ENCODE data around the gene STUM. TPM values are rescaled to one million over a fixed set of nuclear protein-coding genes. Genes with fewer than 3 reads are reported as not detected.

STUM gene
- total RNA-seq, 1 experiment from 2014 or later: 0.11 TPM

DNA sequence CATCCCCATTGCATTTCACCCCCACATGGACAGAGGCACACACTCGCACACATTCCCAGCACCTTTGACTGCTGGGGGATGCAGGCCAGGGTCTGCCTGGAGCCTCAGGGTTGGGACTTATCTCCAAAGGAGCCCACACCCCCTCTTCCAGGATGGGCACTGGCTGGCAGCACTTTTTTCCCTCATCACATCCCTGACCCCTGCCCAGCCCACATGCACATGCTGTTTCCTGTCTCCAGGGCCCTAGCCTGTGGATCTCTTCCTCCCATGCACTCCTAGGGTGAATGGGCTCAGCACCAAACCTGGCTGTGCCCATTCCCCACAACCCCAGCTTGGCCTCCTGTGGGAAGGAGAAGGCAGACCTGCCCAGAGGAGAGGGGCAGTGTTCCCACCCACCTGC lies 59.3 kb downstream of the STUM start:
- Mint-ChIP-seq H3K4me1 (peaks cover 29 to 61% of the 10 kb centered on the region in 2 experiments), H3K9me3 (no peaks in the 10 kb centered on the region), H3K27me3 (ENCODE audit: low read depth) (no peaks in the 10 kb centered on the region; the same call in 1 of the 2 replicates), H3K27ac (no peak overlapping the region), H3K36me3 (ENCODE audit: insufficient read depth in 1 of 3, low read depth in 3 of 3) (no peaks in the 10 kb centered on the region), H3K4me3 (no peak overlapping the region)
- H3K56ac ChIP-seq (ENCODE audit: insufficient read length, low read depth, low read length): no peak overlapping the region
- no CpG with 5 or more reads among the region's 1 CpG for WGBS (ENCODE audit: extremely low coverage, insufficient read length, low lambda C conversion rate)
- TF ChIP-seq, protein P1, sequence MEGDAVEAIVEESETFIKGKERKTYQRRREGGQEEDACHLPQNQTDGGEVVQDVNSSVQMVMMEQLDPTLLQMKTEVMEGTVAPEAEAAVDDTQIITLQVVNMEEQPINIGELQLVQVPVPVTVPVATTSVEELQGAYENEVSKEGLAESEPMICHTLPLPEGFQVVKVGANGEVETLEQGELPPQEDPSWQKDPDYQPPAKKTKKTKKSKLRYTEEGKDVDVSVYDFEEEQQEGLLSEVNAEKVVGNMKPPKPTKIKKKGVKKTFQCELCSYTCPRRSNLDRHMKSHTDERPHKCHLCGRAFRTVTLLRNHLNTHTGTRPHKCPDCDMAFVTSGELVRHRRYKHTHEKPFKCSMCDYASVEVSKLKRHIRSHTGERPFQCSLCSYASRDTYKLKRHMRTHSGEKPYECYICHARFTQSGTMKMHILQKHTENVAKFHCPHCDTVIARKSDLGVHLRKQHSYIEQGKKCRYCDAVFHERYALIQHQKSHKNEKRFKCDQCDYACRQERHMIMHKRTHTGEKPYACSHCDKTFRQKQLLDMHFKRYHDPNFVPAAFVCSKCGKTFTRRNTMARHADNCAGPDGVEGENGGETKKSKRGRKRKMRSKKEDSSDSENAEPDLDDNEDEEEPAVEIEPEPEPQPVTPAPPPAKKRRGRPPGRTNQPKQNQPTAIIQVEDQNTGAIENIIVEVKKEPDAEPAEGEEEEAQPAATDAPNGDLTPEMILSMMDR (conservative IDR thresholded peaks at IDR 0.05): no peak
- H4K8ac ChIP-seq (replicated peaks; ENCODE audit: insufficient read length, low read depth, low read length): no peak overlapping the region
- no peaks in the 10 kb centered on the region for H3K9me3 ChIP-seq (ENCODE audit: control insufficient read depth, low read depth, low read length)
- no peak overlapping the region for H4K91ac ChIP-seq (ENCODE audit: insufficient read length, low read depth, low read length)
- no peak overlapping the region for H2BK5ac ChIP-seq (ENCODE audit: insufficient read length, low read length)
- no peaks in the 10 kb centered on the region for H3K79me1 ChIP-seq (ENCODE audit: insufficient read depth, low read depth, low read length, poor library complexity, severe bottlenecking)
- H3K14ac ChIP-seq (ENCODE audit: insufficient read depth, low read length): no peak overlapping the region
- H2BK15ac ChIP-seq (ENCODE audit: low read depth, low read length): no peak overlapping the region
- H3K79me2 ChIP-seq (ENCODE audit: insufficient read depth, low read length): no peaks in the 10 kb centered on the region
- no peak overlapping the region for H3K9ac ChIP-seq (ENCODE audit: extremely low read depth, insufficient read length, low read length)
- no peak overlapping the region for H3K4me2 ChIP-seq (ENCODE audit: insufficient read depth, insufficient read length, low read length)
- no peak overlapping the region for H3T11ph ChIP-seq (ENCODE audit: low read length)
- H4K20me1 ChIP-seq (ENCODE audit: control insufficient read depth, insufficient read depth, insufficient read length): no peaks in the 10 kb centered on the region
- no peak overlapping the region for H2AFZ ChIP-seq (ENCODE audit: low read length)
- no peak overlapping the region for H2BK12ac ChIP-seq (ENCODE audit: insufficient read length, low read depth, low read length)
- no peak overlapping the region for H3K23ac ChIP-seq (ENCODE audit: insufficient read length, low read depth, low read length)
- no peak overlapping the region for H2BK20ac ChIP-seq (ENCODE audit: low read depth, low read length, poor library complexity, severe bottlenecking)
- no peak overlapping the region for H2AK5ac ChIP-seq (ENCODE audit: insufficient read length, low read length)
- H3K4me1 ChIP-seq (ENCODE audit: insufficient read depth, low read length): no peaks in the 10 kb centered on the region; the same call in 1 of the 2 replicates
- no peak overlapping the region for H3K18ac ChIP-seq (ENCODE audit: insufficient read length, low read depth, low read length)
- no peak for DNase-seq
- no peaks in the 10 kb centered on the region for H3K27me3 ChIP-seq (ENCODE audit: insufficient read depth, low read length)
- no peak overlapping the region for H3K4ac ChIP-seq (ENCODE audit: low read depth, low read length)
- H3K23me2 ChIP-seq (ENCODE audit: insufficient read length, low read depth, low read length, poor library complexity, severe bottlenecking): no peaks in the 10 kb centered on the region
- no peak overlapping the region for H4K5ac ChIP-seq (ENCODE audit: insufficient read length, low read depth, low read length)
- H2BK120ac ChIP-seq (ENCODE audit: low read depth, low read length, poor library complexity, severe bottlenecking): no peak overlapping the region
- H3K27ac ChIP-seq (ENCODE audit: insufficient read length, low read depth, low read length): no peak overlapping the region

All from H9 (cell line).